Activated T-helper 1 cell treated with anti-CD3 and anti-CD28 coated beads, Interleukin-2, amount 50 U/mL, for 16 hours (primary cell): ENCODE measurements around the gene MT2A.

Experiments
- DNase-seq, 2 donors: peaks; one replicate each; pipeline ENCODE4 v3.0.0-alpha.2; 2020; ENCODE audit warnings: low read depth in 1 of 2, low spot score in 1 of 2

The MT2A gene

DNA sequence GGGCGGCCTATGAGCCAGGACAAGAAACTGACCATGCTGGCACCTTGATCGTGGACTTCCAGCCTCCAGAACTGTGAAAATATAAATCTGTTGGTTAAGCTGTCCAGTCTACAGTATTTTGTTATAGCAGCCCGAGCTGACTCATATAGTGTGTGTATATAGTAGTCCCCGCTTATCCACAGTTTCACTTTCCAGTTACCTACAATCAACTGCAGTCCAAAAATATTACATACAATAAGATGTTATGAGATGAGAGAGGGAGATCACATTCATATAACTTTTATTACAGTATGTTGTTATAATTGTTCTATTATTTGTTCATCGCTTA, 14.1 kb upstream of the MT2A start:
- DNase-seq: no peak

DNA sequence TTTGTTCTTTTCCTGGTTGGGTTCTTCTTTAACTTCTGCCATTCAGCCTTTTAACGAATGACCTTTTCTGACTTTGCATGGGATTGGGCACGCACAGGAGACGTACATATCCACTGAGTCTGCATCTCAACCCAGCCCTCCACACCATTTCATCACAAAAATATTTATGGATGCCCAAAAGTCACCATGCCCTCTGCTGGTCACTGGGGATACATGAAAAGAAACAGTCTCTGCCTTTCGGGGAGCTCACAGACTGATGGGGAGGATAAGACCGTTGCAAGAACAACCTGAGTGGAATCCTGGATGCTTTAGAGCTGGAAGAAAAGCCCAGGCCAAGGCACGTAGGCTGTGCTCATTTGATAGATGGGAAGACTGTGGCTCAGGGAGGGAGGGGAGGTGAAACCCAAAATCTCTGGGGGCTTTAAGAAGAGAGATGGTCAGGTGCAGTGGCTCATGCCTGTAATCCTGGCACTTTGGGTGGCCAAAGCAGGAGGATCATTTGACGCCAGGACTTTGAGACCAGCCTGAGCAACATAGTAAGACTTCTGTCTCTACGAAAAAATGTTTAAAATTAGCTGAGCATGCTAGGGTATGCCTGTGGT, 7.9 kb upstream of the MT2A start:
- no peak for DNase-seq

DNA sequence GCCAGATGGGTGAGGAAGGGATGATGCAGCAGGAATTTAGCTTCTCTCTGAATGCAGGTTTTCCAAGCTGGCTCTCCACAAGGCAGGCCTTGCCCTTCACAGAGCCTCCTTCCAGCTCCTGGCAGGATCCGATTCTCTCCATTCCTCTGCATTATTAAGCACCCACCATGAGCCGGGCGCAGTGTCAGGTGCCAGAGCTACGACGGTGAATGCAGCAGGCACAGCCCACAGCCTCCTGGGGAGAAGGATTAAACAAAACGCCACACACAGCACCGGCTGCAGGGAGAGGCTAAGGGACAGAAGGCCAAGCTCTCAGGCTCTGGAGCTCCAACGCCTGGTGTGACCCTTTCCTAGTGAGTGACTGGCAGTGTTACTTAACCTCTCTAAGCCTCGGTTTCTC, 7.1 kb upstream of the MT2A start:
- no peak for DNase-seq

DNA sequence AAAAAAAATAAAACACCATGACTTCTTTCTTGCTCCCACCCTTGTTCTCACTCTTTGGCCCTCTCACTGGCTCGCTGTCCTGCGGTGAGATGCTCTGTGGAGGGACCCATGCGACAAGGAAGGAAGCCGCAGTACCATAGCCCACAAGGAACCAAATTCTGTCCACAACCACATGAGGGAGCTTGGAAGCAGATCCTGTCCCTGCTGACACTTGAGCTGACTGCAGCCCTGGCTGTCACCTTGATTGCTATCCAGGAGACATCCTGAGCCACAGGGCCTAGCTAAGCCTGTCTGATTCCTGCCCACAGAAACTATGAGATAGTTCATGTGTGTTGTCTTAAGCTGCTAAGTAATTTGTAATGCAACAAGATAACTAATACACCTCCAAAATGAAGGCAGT, 4.8 kb upstream of the MT2A start:
- no peak for DNase-seq

DNA sequence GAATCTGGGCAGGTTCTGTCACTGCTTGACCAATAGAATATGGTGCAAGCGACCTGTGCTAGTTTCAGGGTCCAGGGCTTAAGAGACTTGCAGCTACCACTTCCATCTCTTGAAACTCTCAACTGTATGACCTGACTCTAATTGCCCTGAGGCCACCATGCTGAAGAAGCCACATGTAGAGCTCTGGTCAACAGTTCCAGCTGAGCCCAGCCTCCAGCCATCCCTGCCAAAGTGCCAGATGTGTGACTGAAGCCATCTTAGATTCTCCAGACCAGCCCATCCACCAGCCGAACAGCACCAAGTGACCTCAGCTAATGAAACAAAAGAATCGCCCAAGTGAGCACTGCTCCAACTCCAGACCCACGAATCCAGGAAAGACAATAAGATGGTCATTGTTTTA, 3.4 kb upstream of the MT2A start:
- DNase-seq: no peak

DNA sequence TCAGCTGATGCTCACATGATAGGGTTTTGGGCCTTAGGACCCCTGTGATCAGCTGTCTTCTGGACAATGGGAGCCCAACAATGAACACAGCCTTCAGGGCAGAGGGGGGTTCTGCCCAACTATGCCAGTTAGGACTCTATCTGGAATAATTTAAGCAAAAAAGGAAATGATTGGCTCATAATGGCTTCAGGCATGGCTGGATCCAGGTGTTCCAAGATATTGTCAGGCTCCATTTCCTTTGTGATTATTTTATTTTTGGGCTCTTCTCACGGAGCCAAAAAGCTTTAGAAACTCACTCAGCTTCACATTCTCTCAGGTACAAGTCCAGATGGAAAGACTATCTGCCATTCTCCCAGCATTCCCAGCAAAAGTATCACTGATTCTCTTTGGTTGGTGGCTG, 2.9 kb upstream of the MT2A start:
- DNase-seq: no peak

DNA sequence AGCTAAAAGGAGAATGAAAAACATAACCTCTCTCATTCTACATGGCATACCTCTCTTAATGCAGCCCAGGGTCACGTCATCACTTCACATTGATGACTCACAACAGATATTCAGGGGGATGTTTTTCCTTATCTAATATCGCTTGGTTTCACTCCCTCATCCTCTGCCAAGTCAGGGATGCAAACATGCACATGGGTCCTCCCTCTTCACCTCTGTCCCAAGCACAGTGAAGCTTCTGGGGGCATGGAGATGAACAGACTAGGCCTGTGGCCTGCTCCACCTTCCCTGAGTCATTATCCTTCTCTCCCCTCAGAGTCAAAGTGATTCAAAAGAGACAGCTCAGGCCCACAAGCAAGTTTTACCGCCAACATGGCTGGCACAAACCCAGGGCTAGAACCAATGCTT, 2.3 kb upstream of the MT2A start:
- no peak for DNase-seq

DNA sequence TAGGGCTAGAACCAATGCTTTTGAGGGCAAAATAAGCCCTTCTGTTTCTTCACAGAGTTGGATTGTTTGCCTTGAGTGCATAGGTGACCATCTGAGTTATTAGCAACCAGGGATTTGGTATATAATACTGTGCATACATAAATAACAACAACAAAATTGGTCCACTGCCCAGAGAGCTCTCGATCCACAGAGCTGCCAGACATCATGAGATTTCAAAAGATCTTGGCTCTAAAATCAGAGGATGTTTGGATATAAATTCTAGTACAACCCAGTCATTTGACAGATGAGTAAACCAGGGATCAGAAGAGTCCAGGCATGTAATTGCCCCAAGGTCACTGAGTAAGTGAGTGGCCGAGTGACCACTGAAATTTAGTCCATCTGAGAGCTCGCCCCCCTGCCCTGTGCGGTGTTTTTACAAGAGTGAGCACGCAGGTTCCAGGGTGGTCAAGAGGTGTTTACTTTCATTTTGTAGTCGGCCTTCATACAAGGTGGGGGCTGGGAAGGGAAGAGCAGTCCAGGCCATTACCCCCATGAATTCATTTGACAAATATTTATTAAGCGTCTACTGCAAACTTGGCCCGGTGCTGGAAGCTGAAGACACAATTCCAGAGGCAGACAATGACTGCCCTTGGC, 1.8 kb upstream of the MT2A start:
- no peak for DNase-seq

DNA sequence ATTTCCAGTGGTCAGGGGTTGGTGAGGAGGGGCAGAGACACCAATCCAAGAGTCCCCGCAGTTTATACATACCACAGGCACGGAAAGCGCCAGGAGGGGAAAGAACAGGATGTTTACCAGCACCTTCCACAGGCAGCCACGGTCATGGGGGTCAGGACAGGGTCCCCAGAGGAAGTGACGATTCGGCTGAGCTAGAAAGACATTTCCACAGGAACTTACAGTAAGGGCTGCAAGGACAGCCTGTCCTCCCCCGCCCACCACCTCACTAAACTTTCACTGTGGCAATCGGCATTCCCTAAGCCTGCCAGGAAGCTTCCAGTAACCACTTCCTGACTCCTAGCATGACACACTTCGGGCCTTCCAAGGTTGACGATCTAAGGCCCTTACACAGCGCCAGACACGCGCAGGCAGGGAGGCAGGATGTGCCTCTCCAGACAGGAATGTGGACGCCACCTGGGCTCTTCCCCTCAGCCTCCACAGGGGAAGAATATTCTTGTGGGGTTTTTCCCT, 1.2 kb upstream of the MT2A start:
- DNase-seq: no peak

DNA sequence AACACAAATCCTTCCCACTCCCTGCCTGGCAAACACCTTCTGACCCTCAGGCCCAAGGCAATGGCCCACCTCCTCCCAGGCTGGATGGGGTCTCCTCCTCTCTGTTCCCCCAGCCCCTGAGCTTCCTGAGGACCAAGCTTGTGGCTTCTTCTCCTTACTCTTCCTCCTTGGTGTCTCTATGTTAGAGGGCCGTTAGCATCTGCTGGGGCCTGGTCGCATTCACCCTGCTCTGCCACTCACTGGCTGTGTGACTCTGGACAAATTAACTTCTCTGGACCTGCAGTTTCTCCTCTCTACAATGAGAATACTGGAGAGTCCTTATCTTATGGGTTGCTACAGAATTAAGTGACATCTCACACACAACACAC, 725 bp upstream of the MT2A start:
- no peak for DNase-seq

DNA sequence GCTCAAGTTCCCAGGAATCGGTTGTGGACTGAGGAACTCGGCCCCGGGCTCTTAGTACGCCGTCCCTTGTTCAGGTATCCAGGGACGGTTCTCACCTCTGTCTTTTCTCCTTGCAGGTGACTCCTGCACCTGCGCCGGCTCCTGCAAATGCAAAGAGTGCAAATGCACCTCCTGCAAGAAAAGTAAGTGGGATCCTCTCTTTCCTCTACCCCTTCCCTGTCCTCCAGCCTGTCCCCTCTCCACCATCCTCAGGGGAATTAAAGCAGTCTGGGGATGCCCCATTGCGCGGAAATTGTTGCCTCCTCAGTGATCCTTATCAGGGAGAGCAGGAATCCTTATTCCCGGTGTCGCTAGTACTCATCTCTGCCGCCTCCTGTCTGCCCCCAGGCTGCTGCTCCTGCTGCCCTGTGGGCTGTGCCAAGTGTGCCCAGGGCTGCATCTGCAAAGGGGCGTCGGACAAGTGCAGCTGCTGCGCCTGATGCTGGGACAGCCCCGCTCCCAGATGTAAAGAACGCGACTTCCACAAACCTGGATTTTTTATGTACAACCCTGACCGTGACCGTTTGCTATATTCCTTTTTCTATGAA, 585 bp downstream of the MT2A start:
- DNase-seq: no peak

DNA sequence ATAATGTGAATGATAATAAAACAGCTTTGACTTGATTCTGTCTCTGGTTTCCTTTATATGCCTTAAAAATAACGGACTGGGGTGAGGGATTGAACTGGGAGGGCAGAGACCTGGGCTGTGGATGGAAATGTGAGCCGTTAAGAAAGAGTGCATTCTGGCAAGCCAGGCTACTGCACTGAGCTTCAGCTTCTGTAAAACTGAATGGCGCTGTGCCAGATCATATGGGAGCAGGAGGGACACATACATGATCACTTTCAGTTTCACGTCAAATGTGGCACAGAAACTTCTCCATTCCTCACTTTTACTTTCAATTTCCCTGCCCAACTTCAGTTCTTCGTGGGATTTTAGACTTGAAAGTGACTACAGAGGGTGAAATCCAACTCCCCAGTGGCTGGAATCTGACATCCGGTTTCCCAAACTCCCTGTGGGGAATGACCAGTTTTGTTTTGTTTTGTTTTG, 1.1 kb downstream of the MT2A start:
- peak; percentile 17 to 54 for DNase-seq

DNA sequence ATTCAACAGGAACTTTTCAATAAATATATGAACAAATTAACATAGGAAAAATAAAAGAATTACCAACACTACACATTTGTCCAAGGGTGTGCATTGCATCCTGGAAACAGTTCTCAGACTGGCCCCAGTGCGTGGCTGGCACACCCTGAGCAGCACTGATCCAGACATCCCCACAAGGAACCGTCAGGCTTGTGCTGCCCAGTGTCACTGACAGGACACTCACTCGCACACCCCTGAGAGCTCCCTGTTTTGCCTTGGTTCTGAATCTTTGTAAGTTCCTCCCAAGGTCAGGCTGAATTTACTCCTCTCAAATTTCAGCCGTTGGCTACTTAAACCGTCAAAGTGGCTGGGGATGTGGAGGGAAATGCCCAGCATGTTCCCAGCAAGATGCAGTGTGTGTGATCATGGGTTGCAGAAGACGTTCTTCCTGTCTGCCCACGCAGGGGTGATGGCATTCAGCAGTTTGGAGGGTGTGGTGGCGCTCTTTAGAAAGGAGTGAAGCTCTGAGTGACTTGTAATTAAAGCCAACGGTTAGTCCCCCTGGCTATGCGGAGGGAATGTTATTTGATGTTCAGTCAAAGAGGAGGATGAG, 1.7 kb downstream of the MT2A start:
- DNase-seq: peak in 1 of 2 donors; percentile 45

DNA sequence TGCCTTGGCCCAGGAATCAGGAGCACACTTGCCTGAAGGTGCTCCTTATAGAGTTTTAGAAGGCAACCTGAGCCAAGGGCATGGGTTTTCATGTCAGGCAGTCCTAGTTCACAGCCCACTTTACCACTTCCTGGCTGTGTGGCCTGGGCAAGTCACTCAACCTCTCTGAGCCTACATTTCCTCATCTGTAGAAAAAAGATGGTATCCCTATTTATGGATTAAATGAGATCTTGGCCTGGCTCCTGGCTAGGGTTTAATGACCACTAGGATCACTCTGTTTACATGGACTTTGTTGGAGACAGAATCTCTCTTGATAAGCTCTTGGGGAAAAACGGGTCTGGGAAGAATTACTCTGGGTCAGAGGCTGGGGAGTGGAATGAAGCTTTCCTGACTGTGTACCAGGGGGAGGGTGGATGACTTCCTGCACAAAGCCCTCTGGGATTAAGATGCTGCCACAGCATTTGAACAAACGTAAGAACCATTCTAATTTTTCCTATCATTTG, 2.3 kb downstream of the MT2A start:
- DNase-seq: no peak

DNA sequence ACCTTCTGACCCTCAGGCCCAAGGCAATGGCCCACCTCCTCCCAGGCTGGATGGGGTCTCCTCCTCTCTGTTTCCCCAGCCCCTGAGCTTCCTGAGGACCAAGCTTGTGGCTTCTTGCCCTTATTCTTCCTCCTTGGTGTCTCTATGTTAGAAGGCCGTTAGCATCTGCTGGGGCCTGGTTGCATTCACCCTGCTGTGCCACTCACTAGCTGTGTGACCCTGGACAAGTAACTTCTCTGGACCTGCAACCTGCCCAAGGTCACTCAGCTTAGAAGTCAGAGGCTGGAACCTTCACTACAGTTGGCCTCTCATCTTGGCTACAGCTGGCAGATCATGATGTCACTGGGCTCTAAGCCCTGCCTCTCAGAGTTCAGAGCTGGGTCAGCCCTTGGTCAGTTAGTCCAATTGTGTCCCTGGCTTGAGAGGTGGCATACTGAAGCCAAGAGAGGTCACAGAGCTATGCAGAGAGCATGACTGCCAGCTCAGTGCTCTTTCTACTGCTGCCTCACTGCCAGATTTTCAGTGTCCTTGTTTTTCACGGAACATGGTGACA, 3.0 kb downstream of the MT2A start:
- DNase-seq: no peak

DNA sequence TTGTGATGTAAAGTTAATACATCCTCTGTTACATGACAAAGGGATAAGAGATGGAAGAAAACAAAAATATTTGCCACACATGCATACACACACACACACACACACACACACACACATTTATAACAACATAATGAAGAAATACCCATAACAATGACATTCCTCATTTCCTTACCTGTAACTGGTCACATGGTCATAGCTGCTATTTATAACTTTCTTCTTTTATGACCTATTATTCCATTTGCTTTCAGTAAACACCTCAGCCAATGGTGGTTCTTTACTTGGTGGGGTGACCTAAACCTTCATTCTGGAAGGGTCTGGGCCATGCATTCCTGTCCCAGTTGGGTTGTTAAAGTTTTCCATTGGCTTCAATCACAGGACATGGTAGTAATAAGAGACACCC, 5.3 kb downstream of the MT2A start:
- DNase-seq: no peak

DNA sequence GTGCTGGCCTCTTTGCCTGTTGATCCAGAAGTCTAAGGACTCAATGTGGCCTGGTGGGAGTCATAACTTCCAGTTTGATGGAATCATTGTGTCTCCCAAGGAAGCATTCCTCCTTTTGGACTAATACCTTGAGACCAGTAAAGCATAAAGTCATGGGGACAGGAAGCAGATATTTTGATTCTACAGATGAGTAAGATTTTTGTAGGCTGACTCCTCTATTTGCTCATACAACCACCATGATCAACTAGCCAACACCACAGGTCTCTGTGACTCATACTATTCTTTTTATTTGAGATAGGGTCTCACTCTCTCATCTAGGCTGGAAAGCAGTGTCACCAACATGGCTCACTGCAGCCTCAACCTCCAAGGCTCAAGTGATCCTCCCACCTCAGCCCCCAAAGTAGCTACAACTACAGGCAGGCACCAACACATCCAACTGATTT, 6.2 kb downstream of the MT2A start:
- no peak for DNase-seq

DNA sequence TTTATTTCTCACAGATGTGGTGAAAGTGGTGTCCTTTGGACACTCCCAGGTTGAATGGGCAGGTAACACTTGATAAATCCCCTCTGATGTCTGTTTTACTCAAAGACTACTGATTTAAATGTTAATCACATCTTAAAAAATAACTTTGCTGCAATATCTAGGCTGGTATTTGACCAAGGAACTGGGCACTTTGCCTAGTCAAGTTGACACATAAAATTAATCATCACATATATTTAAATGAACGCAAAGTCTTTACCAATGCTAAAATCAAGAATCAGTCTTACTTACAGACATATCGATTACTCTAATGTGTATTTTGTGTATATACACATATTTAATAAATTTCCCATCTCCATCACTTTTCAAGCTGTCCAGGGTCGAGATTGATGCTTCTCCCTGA, 7.0 kb downstream of the MT2A start:
- no peak for DNase-seq

DNA sequence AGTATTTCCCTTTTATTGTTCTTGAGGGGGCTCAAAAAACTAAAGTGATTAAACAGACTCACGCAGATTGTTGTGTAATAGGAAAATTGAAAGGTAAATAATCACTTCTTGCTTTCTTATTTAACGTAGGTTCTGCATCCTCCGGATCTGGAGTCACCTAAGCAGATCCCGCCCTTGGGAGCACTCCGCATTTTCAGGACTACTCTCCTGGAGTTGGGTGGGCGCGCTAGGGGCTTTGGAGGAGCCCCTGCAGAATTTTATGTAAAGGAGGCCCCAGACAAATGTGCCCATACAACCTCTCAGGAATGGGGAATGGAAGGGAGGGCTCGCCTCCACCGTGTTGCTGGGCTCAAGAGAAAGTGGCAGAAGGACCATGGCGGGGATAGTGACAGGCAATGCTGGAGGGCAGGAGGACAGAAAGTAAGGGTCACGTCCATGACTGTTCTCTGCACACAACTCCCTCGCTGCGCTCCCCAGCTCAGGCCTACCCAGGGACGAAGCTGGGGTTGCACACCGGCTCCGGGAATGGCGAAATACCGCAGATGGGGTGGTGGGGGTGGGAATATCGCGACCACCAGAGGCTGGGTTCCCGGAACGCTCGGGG, 8.3 kb downstream of the MT2A start:
- no peak for DNase-seq

DNA sequence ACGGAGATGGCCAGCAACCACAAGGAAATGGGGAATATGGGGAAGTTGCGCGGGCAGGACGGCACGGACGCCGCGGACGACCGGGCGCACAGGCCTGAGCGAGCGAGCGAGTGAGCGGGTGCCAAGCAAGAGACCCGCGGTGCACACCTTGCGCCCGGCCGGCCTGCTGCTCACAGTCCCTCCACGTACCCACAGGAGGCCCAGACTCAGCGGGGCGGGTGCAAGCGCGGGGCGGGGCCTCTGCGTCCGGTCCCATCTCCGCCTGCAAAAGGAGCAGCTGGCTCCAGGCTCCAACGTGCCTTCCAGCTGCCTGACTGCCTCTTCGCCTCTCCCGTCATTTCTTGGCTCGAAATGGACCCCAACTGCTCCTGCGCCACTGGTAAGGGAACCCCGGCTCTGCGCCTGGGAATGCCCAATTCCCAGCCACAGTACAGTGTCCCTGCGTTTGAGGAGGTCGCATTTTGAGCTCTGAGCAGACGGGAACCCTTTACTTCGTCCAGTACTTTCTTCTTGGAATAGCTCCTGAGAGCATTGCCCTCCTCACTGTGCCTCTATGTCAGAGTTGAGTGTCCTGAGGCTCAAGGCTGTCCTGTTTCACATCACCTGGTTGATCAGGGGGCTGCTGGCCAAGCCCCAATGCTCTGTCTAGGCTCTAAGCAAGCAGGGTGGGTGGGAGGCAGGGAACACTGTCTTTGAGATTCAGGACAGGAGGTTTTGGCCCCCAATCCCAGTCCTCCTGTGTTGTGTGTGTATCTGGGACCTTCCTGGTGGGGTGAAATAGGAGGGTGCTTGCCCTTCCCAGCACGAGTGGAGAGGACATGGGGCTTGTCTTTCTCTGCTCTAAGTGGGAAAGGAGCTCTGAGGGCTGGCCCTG, 9.1 kb downstream of the MT2A start:
- no peak for DNase-seq

DNA sequence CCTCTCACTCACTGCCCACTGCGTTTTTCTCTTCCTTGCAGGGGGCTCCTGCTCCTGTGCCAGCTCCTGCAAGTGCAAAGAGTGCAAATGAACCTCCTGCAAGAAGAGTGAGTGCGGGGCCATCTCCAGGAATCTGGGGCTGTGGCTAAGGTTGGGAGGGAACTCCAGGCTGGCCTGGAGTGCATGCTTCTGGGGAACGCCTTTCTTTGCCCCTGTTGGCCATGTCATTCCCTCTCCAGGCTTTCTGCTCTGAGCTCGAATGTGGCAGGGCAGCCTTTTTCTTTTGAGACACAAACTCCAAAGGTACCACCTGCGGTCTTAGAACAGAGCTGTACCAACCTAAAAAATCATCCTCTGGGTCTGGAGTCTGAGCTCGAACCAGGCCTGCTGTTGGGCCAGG, 9.8 kb downstream of the MT2A start:
- DNase-seq: no peak
